GM08714 (cell line): Measurements from ENCODE around the gene CD244.

ENCODE experiments used
- H3K4me3 ChIP-seq: fragments of 200-500 bp; sonication (Bioruptor generic); 2 replicates; pipeline ENCODE4 v1.5.1; 2014; ENCODE audit warnings: mild to moderate bottlenecking, low read length, inconsistent platforms
- ZNF274 ChIP-seq: IDR thresholded peaks from 2 replicates; pipeline ENCODE4 v1.6.1; 2012; ENCODE audit warnings: mild to moderate bottlenecking, low read depth, low read length

CD244 gene

DNA sequence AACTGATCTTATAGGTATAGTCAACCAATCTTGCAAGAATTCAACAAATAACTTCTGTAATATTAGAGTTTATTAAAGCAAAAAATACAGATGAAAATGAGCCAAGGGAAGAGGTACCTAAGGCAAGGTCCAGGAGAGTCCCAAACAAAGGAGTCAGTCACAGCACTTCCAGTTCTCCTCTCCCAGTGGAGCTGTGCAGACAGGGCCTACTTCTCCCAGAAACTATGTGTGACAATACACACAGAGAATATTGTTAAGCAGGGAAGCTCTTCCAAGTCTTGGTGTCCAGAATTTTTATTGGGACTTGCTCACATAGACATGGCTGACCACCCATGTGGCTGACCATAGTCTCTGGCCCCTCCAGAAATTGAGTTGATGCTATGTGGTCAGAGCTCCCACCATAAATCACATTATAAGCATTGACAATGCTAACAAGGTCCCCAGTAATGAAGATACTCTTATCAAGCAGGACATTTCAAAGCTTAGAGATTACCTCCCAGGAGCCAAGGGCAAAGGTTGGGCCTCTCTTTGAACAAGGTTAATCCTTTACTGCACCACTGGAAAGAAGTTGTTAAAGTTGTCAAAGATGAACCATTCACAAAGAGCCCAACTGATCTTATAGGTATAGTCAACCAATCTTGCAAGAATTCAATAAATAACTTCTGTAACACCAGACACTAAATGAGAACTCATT is 3.5 kb upstream of the CD244 start:
- TF ChIP-seq ZNF274, result no peak
- no peak overlapping the region for H3K4me3 ChIP-seq

DNA sequence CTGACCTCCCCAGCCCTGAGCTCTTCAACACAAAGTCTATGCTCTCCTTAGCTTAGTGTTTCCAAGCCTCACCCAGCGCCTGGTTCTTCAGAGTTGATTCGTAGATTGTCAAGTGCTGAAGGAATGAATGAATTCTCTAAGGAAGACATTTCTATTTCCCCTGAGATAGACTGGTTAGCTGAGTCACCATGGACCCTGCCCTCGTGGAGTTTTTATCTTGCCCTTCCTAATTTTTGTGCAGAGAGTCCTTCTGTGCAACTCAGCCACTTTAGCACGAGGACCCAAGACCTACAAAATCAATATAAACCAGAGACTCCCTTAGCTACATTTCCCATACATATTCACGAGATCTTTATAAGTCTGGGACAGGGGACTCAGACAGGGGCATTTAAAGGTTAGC is 2.6 kb upstream of the CD244 start:
- no peak overlapping the region for H3K4me3 ChIP-seq
- no peak for TF ChIP-seq ZNF274

DNA sequence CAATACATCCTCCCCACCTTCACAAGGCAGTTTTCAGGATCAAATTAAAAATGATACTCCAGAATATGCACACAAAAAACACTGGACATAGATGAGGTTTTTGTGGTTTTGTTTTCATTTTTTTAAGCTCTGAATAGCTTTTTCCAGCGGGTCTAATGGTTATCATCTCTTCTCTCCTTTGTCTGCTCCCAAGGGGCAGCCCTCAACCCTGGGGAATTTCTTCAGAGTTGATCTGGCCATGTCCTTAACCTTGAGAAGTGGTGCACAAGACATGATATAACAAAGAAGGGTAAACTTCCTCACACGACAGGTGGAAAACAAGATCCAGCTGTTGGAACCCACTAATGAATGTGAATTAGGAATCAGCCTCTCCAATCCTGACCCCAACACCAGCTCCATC is 1.5 kb upstream of the CD244 start:
- TF ChIP-seq ZNF274, result no peak
- no peak overlapping the region for H3K4me3 ChIP-seq

DNA sequence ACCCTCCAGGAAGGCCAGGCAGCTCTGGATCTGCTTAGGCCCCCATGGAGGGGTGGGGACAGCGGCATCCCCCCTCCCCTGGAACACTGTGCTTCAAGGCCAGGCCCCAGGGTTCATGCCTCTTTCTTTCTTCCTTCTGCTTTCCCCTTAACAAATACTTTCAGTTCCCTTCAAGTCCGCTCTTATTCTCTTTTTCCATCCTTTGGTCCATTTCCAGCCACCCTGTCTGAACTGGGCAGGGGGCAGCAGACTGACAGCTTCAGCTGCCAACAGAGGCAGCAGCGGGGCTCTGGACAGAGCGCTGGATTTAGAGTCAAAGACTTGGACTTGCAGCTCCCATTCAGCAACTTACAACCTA is 1.1 kb upstream of the CD244 start:
- no peak overlapping the region for H3K4me3 ChIP-seq
- TF ChIP-seq ZNF274, result no peak

DNA sequence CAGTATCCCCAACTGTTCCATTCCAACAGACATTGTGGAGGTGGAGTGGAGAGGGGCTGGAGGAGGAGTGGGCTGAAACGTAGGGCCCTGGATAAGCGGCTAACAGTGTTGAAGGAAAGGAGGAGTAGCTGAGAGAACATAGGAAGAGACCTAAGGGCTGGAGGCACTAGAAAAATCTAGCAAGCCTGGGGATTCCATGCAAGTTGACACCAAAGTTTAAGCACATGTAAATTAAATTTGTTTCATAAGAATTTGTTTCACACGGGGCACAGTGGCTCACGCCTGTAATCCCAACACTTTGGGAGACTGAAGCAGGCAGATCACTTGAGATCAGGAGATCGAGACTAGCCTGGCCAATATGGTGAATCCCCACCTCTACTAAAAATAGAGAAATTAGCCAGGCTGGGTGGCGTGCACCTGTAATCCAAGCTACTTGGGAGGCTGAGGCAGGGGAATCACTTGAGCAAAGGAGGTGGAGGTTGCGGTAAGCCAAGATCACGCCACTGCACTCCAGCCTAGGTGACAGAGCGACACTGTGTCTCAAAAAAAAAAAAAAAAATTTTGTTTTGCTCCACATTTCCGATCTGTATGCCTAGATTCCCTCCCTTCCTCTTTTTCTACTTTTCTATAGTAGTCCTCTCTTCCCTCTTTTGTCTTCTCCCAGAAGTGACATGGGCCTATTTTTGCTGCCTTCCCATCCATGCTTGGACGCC is 530 bp upstream of the CD244 start:
- no peak for TF ChIP-seq ZNF274
- H3K4me3 ChIP-seq, result no peak overlapping the region; the same call in 1 of the 2 replicates

DNA sequence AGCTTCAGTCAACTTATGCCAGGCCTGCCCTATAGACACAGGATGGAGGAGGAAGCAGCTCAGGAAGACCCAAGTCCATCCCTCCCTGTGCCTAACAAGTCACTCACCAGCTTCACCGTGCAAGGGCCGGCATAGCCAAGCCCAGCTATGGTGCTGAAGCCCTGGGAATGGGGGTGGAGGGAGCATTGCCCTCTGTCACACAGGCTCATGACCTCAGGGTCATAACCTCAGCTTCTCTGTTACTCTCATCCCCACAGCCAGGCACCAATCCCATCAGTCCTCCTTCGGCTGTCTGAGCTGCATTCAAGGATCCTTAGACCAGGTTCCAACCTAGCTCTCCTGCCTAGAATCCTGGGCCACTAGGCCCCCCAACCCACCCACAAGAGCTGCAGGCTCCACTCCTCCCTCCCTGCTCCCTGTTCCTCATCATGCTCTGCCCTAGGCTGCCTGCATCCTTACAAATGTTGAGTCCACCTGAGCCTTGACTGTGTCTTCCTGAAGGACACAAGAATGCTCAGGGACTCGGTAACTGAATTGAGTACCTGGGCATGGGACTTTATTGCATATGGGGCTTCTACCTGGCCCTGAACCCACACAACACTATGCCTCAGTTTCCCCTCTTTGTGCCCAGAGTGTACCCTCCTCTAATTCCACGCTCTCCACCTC is 1.7 kb downstream of the CD244 start:
- peak overlapping the region; percentile 15; the same call in 1 of the 2 replicates for H3K4me3 ChIP-seq
- TF ChIP-seq ZNF274, result no peak

DNA sequence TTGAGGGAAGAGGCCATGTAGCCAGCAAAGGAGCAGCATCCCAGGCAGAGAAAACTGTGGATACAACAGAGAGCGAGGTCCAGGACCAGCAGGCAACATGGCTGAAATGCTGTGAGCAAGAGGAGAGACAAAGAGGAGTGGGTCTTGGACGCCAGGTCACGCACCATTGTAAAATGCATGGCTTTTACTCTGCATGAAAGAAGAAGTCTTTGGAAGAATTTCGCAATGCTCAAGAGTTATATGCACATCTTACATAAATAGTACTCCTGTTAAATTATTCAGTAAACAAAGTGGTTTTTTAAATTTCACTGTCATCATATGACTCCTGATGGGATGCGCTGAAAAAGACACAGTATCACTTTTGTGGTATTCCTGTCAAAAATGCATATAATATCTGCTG is 3.5 kb downstream of the CD244 start:
- no peak overlapping the region for H3K4me3 ChIP-seq
- TF ChIP-seq ZNF274, result no peak

DNA sequence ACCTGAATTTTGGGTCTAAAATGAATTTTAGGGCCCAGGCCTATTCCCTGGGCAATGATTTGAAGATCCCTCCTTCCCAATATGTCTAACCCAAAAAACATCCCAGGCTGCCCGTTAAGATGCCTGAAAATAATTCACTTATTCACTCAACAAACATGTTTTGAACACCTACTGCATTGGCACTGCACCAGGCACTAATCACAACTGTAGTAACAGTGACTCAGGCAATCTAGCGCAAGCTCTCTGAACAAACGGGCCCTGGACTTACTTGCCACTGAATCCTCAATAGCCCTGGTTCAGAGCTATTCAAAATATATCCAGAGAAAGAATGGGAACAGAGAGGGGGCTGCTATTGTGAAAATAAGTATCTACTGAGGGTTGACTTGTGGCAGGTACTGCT is 4.2 kb downstream of the CD244 start:
- H3K4me3 ChIP-seq, result no peak overlapping the region
- no peak for TF ChIP-seq ZNF274

DNA sequence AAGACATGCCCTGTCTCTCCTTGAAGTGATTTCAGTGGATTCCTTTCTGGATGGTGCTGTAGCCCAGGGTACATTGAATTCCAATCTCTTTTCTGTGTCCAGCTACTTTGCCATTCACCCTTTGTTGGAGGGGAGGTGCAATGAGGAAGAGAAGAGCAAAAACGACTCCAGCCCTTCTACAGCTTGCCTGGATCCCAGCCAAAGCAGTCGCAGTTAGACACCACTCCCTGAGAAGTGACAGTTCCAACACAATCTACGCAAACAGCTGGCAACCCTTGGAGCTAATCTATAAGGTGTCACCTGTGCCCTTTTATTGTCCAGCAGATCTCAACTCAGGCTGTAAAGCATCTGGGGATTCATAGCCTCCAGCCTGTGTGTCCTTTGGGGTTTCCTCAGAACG is 4.6 kb downstream of the CD244 start:
- H3K4me3 ChIP-seq, result no peak overlapping the region
- no peak for TF ChIP-seq ZNF274

DNA sequence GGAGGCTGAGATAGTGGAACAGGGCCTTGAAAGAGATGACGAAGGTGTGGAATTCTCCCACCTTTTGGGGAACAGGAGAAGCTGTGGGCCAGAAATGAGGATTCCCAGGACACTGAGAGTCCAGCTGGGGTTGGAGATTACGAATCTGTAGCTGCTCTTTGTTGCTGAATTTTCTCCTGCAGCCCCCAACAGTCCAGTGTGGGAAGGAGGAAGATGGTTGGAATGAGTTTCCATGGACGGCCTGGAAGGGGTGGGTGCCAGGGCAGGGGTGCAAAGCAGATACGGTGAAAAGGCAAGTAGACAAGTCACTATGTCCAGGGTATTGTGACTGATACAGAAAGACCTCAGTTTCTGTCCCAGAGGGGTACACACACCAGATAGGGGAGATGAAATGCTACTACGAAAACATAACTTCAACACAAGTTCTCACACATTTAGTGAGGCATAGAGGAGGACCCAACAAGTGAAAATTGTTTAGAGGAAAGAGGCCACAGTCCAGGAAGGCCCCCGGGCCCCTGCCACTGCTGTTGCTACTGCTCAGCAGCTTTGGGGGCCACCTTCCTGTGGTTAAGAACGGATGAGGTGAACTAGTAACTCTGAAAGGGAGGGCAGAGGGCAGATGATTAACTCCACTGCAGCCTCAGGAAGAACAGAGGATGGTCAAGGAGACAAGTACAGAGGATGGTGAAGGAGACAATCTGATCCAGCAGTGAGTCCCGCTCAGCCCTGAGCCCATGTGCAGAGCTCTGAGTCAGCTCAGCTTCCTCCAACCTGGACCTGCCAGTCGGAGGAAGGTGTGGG is 7.3 kb downstream of the CD244 start:
- TF ChIP-seq ZNF274, result no peak

DNA sequence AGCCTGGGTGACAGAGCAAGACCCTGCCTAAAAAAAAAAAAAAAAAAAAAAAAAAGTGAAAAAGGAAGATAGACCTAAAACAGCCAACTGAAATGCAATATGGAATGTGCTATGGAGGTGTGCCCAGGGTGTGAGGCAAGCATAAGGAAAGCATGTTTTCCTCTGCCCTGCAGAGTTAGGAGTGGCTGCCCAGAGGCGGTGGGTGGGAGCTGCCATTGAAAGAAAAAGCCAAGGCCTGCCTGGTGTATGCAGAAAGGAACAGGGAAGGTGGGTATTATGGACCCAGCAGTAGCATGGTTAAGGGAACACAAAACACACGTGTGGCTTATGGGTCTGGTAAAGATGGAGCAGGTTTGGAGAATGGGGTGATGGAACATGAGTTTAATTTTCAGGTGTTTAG is 8.9 kb downstream of the CD244 start:
- H3K4me3 ChIP-seq, result no peak overlapping the region
- no peak for TF ChIP-seq ZNF274

More for the DNA sequence above, 7.3 kb downstream of the CD244 start:
- peak overlapping the region; percentile 15; the same call in 1 of the 2 replicates for H3K4me3 ChIP-seq

DNA sequence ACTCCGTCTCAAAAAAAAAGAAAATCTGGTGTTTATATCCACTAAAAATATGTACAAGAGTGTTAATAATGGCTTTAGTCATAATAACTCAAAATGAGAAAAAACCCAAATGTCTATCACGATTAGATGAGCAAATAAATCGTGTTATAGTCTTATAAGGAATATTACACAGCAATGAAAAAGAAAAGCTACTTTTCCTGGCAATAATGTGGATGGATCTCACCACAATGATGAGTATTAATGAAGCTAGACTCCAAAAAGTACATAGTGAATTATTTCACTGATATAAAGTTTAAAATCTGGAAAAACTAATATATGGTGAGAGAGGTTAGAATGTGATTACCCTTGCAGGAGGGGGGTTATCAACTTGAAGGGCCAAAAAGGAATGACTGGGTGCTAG is 9.7 kb downstream of the CD244 start:
- TF ChIP-seq ZNF274, result no peak
- no peak overlapping the region for H3K4me3 ChIP-seq

DNA sequence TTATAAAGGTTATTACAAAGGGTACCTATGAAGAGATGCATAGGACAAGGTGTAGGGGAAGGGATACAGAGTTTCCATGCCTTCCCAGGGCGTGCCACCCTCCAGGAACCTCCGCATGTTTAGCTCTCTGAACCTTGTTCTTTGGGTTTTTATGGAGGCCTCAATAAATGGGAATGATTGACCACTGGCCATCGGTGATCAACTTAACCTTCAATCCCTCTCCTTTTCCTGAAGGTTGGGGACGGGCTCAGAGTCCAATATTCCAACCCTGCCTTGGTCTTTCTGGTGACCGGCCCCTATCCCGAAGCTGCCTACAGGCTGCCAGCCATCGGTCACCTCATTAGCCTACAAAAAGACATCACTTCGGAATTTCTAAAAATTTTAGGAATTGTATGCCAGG is 11.7 kb downstream of the CD244 start:
- no peak for TF ChIP-seq ZNF274
- no peak overlapping the region for H3K4me3 ChIP-seq

DNA sequence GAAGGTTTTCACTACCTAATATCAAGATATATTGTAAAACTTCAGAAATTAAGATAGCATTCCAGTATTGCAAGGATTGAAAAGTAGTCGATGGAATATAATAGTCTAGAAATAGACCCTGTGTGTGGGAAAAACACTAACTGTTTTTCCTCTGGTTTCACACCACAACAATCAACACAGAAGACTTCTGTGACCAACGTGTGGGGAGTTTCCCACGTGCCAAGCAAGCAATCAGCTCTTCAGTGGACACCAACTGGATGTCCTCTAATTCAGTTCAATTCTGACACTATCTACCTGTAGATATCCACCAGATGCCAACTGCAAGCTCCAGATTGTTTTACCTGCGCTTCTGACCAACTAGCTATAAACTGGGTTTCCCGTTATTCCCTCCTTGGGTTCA is 12.1 kb downstream of the CD244 start:
- no peak for TF ChIP-seq ZNF274
- H3K4me3 ChIP-seq, result no peak overlapping the region
